Upper lobe of right lung (tissue), 1 donor: Measurements from ENCODE around the gene ADGB. TPM values are rescaled to one million over a fixed set of nuclear protein-coding genes. Genes with fewer than 3 reads are reported as not detected.

Experiments
- ATAC-seq: fragments of 200-7000 bp; cut with Tn5 transposase; one replicate; pipeline ENCODE4 v1.9.1; 2020; ENCODE audit warnings: mild to moderate bottlenecking, moderate library complexity
- DNase-seq: peaks from one replicate; pipeline ENCODE4 v3.0.0-alpha.2; 2020
- H3K27ac ChIP-seq: fragments of 200-600 bp; one replicate; pipeline ENCODE4 v1.8.0; 2022
- H3K27me3 ChIP-seq: fragments of 200-600 bp; one replicate; pipeline ENCODE4 v1.8.0; 2022; ENCODE audit warnings: mild to moderate bottlenecking
- H3K36me3 ChIP-seq: fragments of 200-600 bp; one replicate; pipeline ENCODE4 v1.8.0; 2022
- H3K4me1 ChIP-seq: fragments of 200-600 bp; one replicate; pipeline ENCODE4 v1.8.0; 2022
- H3K4me3 ChIP-seq: fragments of 200-600 bp; one replicate; pipeline ENCODE4 v1.8.0; 2022; ENCODE audit warnings: mild to moderate bottlenecking
- H3K9me3 ChIP-seq: fragments of 200-600 bp; one replicate; pipeline ENCODE4 v1.8.0; 2022
- intact Hi-C: fragments of 100-400 bp; cut with DNase I; formaldehyde crosslinking; loops from one replicate; pipeline ENCODE4 v1.11.0; 2022
- total RNA-seq: library from RNA; stranded (reverse); fragmentation: NEBNext Ultra II Directional; extraction: Animal tissue kit (Norgen Biotek cat#: 25700); gene quantifications from one replicate; pipeline ENCODE4 v1.2.1, GENCODE V29; 2021
- TF ChIP-seq, protein P1 (sequence below): fragments of 200-600 bp; IDR thresholded peaks from one replicate; pipeline ENCODE4 v1.8.0; 2022; ENCODE audit warnings: antibody characterized with exemption
- donor health status: DM: no; HTN: yes; CAD: no; lungs with severe emphysema.

The ADGB gene
- total RNA-seq, 1 donor from 2014 or later: not detected

DNA sequence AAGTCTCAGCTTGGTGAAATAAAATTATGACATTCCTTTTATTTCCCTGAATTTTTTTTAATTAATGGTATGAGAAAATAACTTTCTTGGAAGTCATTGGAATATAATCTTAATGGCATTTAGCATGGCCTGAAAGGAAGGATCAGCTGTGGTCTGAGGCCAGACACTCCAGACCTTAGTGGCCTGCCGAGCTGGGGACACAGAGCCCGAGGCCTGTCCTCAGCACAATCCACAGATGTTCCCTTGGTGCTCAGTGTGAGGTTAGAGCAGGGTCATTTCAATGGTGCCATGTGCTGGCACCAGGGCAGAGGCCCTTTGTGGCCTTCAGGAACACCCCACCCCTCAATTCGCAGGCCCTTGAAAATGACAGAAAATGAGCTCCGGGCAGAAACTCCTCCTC lies 120.6 kb downstream of the ADGB start:
- no peaks in the 10 kb centered on the region for H3K4me1 ChIP-seq
- H3K27ac ChIP-seq: no peak overlapping the region
- no peaks in the 10 kb centered on the region for H3K27me3 ChIP-seq
- H3K4me3 ChIP-seq: no peak overlapping the region
- no peaks in the 10 kb centered on the region for H3K36me3 ChIP-seq
- ATAC-seq (no peak), DNase-seq (no peak)
- intact Hi-C loops: no loop called here
- TF ChIP-seq, protein P1, sequence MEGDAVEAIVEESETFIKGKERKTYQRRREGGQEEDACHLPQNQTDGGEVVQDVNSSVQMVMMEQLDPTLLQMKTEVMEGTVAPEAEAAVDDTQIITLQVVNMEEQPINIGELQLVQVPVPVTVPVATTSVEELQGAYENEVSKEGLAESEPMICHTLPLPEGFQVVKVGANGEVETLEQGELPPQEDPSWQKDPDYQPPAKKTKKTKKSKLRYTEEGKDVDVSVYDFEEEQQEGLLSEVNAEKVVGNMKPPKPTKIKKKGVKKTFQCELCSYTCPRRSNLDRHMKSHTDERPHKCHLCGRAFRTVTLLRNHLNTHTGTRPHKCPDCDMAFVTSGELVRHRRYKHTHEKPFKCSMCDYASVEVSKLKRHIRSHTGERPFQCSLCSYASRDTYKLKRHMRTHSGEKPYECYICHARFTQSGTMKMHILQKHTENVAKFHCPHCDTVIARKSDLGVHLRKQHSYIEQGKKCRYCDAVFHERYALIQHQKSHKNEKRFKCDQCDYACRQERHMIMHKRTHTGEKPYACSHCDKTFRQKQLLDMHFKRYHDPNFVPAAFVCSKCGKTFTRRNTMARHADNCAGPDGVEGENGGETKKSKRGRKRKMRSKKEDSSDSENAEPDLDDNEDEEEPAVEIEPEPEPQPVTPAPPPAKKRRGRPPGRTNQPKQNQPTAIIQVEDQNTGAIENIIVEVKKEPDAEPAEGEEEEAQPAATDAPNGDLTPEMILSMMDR: no peak
- no peaks in the 10 kb centered on the region for H3K9me3 ChIP-seq

DNA sequence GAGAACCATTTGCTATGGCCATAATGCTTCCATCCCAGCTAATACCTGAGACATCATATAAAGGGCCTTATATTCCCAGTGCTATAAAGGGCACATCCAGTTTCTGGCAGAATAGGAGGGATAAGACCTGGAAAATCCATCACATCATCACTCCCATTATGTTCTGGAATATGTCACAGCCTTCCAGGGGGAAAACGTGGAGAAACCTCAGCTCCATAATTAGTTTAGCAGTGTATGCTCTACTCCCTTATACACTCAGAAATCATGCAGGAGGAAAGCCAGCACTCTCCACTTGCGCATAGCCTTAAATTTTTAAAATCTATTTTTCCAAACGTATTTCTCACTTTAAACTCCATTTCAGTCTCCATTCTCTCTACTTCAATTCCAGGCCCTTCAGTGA lies 140.9 kb downstream of the ADGB start:
- no peak for ATAC-seq
- H3K27me3 ChIP-seq: no peaks in the 10 kb centered on the region
- TF ChIP-seq, protein P1: no peak
- intact Hi-C loops: no loop called here
- H3K9me3 ChIP-seq: no peaks in the 10 kb centered on the region
- no peaks in the 10 kb centered on the region for H3K36me3 ChIP-seq
- no peak overlapping the region for H3K4me3 ChIP-seq
- no peak for DNase-seq
- H3K4me1 ChIP-seq: no peaks in the 10 kb centered on the region
- H3K27ac ChIP-seq: no peak overlapping the region

DNA sequence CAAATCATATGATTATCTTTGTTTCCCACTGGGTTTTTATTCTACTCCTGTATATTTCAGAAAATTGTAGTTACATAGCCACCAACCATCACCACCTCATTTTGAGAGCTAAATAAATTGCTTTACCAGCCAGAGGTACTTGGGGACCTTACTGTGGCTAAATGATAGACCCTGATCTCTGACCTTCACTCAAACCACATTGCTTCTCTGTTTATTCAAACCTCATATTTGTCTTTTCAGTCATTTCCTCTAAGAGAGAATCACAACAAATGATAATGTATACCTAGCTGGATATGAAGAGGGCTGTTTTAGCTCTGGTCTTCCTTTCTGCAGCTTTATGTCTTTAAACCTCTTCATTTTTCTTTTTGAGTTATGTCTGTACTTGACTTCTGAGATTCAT lies 142.8 kb downstream of the ADGB start:
- Histone ChIP-seq H3K27me3 (no peaks in the 10 kb centered on the region), H3K36me3 (no peaks in the 10 kb centered on the region), H3K9me3 (no peaks in the 10 kb centered on the region), H3K4me1 (no peaks in the 10 kb centered on the region), H3K4me3 (no peak overlapping the region), H3K27ac (no peak overlapping the region)
- no peak for DNase-seq
- intact Hi-C loops: no loop called here
- ATAC-seq: no peak
- TF ChIP-seq, protein P1: no peak

DNA sequence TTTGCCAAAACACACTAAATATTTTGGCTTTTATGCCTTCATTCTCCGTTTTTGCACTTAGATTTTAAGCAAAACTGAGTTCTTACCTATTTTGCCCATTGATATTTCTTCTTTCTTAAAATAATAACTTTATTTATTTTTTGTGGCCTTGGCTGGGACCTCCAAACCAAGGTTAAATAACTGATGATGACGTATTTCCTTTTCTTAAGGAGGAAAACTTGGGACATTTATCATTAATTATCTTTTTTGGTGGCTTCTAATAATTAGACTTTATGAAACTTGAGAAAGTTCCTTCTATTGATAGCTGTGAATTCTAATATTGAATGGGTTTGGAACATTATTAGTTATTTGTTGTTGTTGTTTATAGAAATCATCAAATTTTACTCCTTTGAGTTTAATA lies 154.5 kb downstream of the ADGB start:
- H3K27me3 ChIP-seq: no peaks in the 10 kb centered on the region
- no peak overlapping the region for H3K27ac ChIP-seq
- no peaks in the 10 kb centered on the region for H3K36me3 ChIP-seq
- no peaks in the 10 kb centered on the region for H3K9me3 ChIP-seq
- intact Hi-C loops: no loop called here
- TF ChIP-seq, protein P1: no peak
- no peak overlapping the region for H3K4me3 ChIP-seq
- ATAC-seq: no peak
- no peaks in the 10 kb centered on the region for H3K4me1 ChIP-seq
- DNase-seq: no peak

DNA sequence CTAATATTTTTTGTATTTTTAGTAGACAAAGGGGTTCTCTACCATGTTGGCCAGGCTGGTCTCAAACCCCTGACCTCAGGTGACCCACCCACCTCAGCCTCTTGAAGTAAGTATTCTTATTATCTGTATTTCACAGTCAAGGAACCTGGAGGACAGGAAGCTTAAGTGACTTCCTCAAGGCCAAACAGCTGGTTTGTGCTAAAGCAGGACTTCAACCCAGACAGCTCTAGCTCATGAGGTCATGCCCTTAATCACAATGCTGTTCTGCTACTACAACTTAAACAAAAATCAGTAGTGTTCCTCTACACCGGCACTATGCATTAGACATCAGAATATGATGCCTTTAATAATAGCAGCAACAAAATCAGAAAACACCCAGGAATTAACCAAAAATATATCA lies 168.9 kb downstream of the ADGB start:
- H3K27me3 ChIP-seq: no peaks in the 10 kb centered on the region
- DNase-seq (no peak), ATAC-seq (no peak)
- no peaks in the 10 kb centered on the region for H3K4me1 ChIP-seq
- TF ChIP-seq, protein P1: no peak
- no peak overlapping the region for H3K27ac ChIP-seq
- H3K36me3 ChIP-seq: no peaks in the 10 kb centered on the region
- intact Hi-C loops: no loop called here
- H3K9me3 ChIP-seq: no peaks in the 10 kb centered on the region
- H3K4me3 ChIP-seq: no peak overlapping the region

DNA sequence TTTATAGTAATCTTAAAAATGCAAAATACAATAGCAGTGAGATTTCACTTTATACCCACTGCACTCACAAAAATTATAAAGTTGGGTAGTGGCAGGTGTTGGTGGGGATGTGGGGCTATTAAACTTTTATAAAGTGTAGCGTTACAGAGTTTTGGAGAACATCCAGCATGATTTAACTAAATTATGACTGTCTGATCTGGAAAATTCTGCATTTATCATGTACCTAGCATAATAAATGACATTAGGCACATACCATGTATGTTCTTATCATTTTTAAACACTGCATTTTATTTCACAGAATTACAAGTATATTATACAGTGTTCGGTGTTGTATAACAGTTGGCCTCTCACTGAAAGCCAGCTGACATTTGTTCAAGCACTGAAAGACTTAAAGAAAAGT lies 169.9 kb downstream of the ADGB start:
- Histone ChIP-seq H3K4me1 (no peaks in the 10 kb centered on the region), H3K27ac (no peak overlapping the region), H3K9me3 (no peaks in the 10 kb centered on the region), H3K4me3 (no peak overlapping the region), H3K27me3 (no peaks in the 10 kb centered on the region), H3K36me3 (no peaks in the 10 kb centered on the region)
- TF ChIP-seq, protein P1: no peak
- no peak for DNase-seq
- ATAC-seq: no peak
- intact Hi-C loops: no loop called here
